ENCODE data around the gene CNTROB. TPM values are rescaled to one million over a fixed set of nuclear protein-coding genes. Genes with fewer than 3 reads are reported as not detected.

CNTROB gene
- total and polyA plus RNA-seq, 10 of the 15 experiments (the other 5 are each of a cell fraction or from before 2014, with no cell fraction given), result 2.0 to 36.2 (median 28.2) TPM

DNA sequence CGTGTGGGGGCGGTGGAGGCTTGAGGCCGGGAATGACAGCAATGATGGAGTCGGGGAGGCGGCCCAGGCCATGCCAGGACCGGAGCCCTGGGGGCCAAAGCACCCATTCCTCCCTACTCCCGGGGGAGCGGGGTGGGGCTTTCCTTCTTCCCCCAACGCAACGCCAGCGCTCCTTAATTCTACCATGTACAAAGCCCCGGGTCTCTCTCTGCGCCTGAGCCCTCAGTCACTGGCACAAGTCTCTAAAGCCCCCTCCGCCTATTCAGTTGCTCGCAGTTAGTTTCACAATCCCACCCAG, 15.7 kb upstream of the CNTROB start (continued):
- TF ChIP-seq MEF2A (IDR thresholded peaks at IDR 0.05; ENCODE audit: insufficient read depth, low read depth, low read length) (no peak), FOXM1 (IDR thresholded peaks at IDR 0.05; ENCODE audit: low read depth, low read length) (no peak), HDAC2 (IDR thresholded peaks at IDR 0.05) (no peak), FOS (IDR thresholded peaks at IDR 0.05; ENCODE audit: borderline replicate concordance, extremely low read depth, insufficient read length) (no peak)
- TF ChIP-seq, protein P1, sequence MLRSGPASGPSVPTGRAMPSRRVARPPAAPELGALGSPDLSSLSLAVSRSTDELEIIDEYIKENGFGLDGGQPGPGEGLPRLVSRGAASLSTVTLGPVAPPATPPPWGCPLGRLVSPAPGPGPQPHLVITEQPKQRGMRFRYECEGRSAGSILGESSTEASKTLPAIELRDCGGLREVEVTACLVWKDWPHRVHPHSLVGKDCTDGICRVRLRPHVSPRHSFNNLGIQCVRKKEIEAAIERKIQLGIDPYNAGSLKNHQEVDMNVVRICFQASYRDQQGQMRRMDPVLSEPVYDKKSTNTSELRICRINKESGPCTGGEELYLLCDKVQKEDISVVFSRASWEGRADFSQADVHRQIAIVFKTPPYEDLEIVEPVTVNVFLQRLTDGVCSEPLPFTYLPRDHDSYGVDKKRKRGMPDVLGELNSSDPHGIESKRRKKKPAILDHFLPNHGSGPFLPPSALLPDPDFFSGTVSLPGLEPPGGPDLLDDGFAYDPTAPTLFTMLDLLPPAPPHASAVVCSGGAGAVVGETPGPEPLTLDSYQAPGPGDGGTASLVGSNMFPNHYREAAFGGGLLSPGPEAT (IDR thresholded peaks at IDR 0.05; ENCODE audit: low read depth), result no peak
- TF ChIP-seq, protein P2, sequence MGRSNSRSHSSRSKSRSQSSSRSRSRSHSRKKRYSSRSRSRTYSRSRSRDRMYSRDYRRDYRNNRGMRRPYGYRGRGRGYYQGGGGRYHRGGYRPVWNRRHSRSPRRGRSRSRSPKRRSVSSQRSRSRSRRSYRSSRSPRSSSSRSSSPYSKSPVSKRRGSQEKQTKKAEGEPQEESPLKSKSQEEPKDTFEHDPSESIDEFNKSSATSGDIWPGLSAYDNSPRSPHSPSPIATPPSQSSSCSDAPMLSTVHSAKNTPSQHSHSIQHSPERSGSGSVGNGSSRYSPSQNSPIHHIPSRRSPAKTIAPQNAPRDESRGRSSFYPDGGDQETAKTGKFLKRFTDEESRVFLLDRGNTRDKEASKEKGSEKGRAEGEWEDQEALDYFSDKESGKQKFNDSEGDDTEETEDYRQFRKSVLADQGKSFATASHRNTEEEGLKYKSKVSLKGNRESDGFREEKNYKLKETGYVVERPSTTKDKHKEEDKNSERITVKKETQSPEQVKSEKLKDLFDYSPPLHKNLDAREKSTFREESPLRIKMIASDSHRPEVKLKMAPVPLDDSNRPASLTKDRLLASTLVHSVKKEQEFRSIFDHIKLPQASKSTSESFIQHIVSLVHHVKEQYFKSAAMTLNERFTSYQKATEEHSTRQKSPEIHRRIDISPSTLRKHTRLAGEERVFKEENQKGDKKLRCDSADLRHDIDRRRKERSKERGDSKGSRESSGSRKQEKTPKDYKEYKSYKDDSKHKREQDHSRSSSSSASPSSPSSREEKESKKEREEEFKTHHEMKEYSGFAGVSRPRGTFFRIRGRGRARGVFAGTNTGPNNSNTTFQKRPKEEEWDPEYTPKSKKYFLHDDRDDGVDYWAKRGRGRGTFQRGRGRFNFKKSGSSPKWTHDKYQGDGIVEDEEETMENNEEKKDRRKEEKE (IDR thresholded peaks at IDR 0.05), result no peak
- TF ChIP-seq, protein P3, sequence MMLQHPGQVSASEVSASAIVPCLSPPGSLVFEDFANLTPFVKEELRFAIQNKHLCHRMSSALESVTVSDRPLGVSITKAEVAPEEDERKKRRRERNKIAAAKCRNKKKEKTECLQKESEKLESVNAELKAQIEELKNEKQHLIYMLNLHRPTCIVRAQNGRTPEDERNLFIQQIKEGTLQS (IDR thresholded peaks at IDR 0.05; ENCODE audit: borderline replicate concordance, extremely low read depth, low read depth, low read length), result no peak
